ENCODE measurements around the gene LRIG2. TPM values are rescaled to one million over a fixed set of nuclear protein-coding genes. Genes with fewer than 3 reads are reported as not detected.

Gene LRIG2
- total and polyA plus RNA-seq, 2 of the 13 experiments (the other 11 are each of a cell fraction or from before 2014, with no cell fraction given) = 8.1 to 12.2 TPM

- TF ChIP-seq ZBTB3 (CRISPR knock-in tag; IDR thresholded peaks at IDR 0.05; ENCODE audit: borderline replicate concordance, low read depth) (0 out of 2 replicates have a peak, but pooled peaks have one; percentile 10), DMAP1 (CRISPR knock-in tag; IDR thresholded peaks at IDR 0.05) (peak; percentile 56; the same call in 1 of the 2 replicates), PBX3 (CRISPR knock-in tag; IDR thresholded peaks at IDR 0.05; ENCODE audit: borderline replicate concordance) (no peak), CBFB (CRISPR knock-in tag; IDR thresholded peaks at IDR 0.05) (no peak), ZNF788 (CRISPR knock-in tag; IDR thresholded peaks at IDR 0.05; ENCODE audit: borderline replicate concordance) (peak; percentile 60; the same call in 1 of the 2 replicates), MIER2 (CRISPR knock-in tag; IDR thresholded peaks at IDR 0.05) (0 out of 2 replicates have a peak, but pooled peaks have one; percentile 32), SALL2 (CRISPR knock-in tag; IDR thresholded peaks at IDR 0.05) (no peak), ZHX1 (CRISPR knock-in tag; IDR thresholded peaks at IDR 0.05; ENCODE audit: low read depth) (no peak), ZNF710 (CRISPR knock-in tag; IDR thresholded peaks at IDR 0.05; ENCODE audit: borderline replicate concordance) (peak; percentile 34; the same call in 1 of the 2 replicates), ZKSCAN8 (CRISPR knock-in tag; IDR thresholded peaks at IDR 0.05; ENCODE audit: borderline replicate concordance) (0 out of 2 replicates have a peak, but pooled peaks have one; percentile 19), GRHL1 (CRISPR knock-in tag; conservative IDR thresholded peaks at IDR 0.05) (no peak), TOPORS (CRISPR knock-in tag; IDR thresholded peaks at IDR 0.05) (0 out of 2 replicates have a peak, but pooled peaks have one; percentile 44), ZNF747 (CRISPR knock-in tag; IDR thresholded peaks at IDR 0.05; ENCODE audit: borderline replicate concordance) (peak; percentile 48; the same call in 1 of the 2 replicates), ZNF160 (CRISPR knock-in tag; IDR thresholded peaks at IDR 0.05) (0 out of 2 replicates have a peak, but pooled peaks have one; percentile 49), ZNF335 (CRISPR knock-in tag; IDR thresholded peaks at IDR 0.05) (no peak), WIZ (CRISPR knock-in tag; IDR thresholded peaks at IDR 0.05) (0 out of 2 replicates have a peak, but pooled peaks have one; percentile 18), ZNF276 (CRISPR knock-in tag; IDR thresholded peaks at IDR 0.05; ENCODE audit: low read depth) (no peak), ISX (CRISPR knock-in tag; conservative IDR thresholded peaks at IDR 0.05) (no peak), KLF11 (CRISPR knock-in tag; IDR thresholded peaks at IDR 0.05) (no peak)
Measured at GRCh38 chr1:113146242-113147072, 73.5 kb downstream of the LRIG2 start (continued).

All from HepG2 (cell line).